Kidney (tissue), 14 donors: Measurements from ENCODE around the gene MED25. TPM values are rescaled to one million over a fixed set of nuclear protein-coding genes. Genes with fewer than 3 reads are reported as not detected.

ENCODE experiments used
- DNase-seq, 5 donors: peaks; one replicate each; pipeline ENCODE4 v3.0.0-alpha.2; 2013 to 2020
- FAIRE-seq: peaks from 2 replicates; lab custom pipeline; 2012; peaks lifted over from hg19 to GRCh38; lab: Jason Lieb, UNC
- H3K27ac ChIP-seq, 2 donors: one replicate each; pipeline ENCODE4 v1.7.0; 2013; ENCODE audit warnings: low read depth in 2 of 2, low read length in 2 of 2, inconsistent platforms in 1 of 2
- H3K27me3 ChIP-seq: one replicate; pipeline ENCODE4 v1.7.1; 2013; ENCODE audit warnings: low read length, inconsistent platforms; ENCODE audit not compliant: control insufficient read depth, insufficient read depth
- H3K36me3 ChIP-seq, 3 donors: one replicate each; pipeline versions ENCODE4 v1.7.0 to v1.7.1; 2013; ENCODE audit warnings: low read length in 3 of 3, control low read depth in 1 of 3, inconsistent platforms in 1 of 3; ENCODE audit not compliant: insufficient read depth in 3 of 3, control insufficient read depth in 2 of 3
- H3K4me1 ChIP-seq, 3 donors: one replicate each; pipeline versions ENCODE4 v1.7.0 to v1.7.1; 2013; ENCODE audit warnings: low read length in 3 of 3, inconsistent platforms in 1 of 3, low read depth in 1 of 3; ENCODE audit not compliant: control insufficient read depth in 2 of 3, insufficient read depth in 2 of 3
- H3K4me3 ChIP-seq, 3 donors: one replicate each; pipeline versions ENCODE4 v1.7.0 to v1.8.1; 2013; ENCODE audit warnings: low read length in 3 of 3, control low read depth in 1 of 3, inconsistent platforms in 1 of 3
- H3K9ac ChIP-seq, 3 donors: one replicate each; pipeline versions ENCODE4 v1.7.0 to v1.7.1; 2013; ENCODE audit warnings: low read length in 3 of 3, control low read depth in 1 of 3, inconsistent platforms in 1 of 3
- H3K9me3 ChIP-seq, 3 donors: one replicate each; pipeline versions ENCODE4 v1.7.0 to v1.7.1; 2013; ENCODE audit warnings: low read length in 3 of 3, control low read depth in 1 of 3, inconsistent platforms in 1 of 3; ENCODE audit not compliant: control insufficient read depth in 2 of 3, insufficient read depth in 1 of 3
- CTCF ChIP-seq: IDR thresholded peaks from 3 replicates; pipeline ENCODE4 v1.5.1; 2012; ENCODE audit warnings: mild to moderate bottlenecking, moderate library complexity, borderline replicate concordance; ENCODE audit not compliant: insufficient read depth; ENCODE audit errors: extremely low read depth
- intact Hi-C: fragments of 100-400 bp; cut with DNase I; formaldehyde crosslinking; loops from one replicate; pipeline ENCODE4 v1.11.1; 2022
- polyA plus RNA-seq: library from polyadenylated mRNA; stranded (reverse); fragments of 350-450 nt; fragmentation: Illumina TruSeq; extraction: RNeasy Lipid Tissue Mini Kit (QIAGEN cat#74804); gene quantifications from one replicate; pipeline ENCODE4 v1.2.3, GENCODE V29; 2014; ENCODE audit warnings: low read depth, low replicate concordance; ENCODE audit not compliant: insufficient read depth
- total RNA-seq: library from RNA; stranded (reverse); fragmentation: NEBNext Ultra II Directional; extraction: Animal tissue kit (Norgen Biotek cat#: 25700); gene quantifications from one replicate; pipeline ENCODE4 v1.2.1, GENCODE V29; 2021
- donor health status: control.
- donor health status: control.
- donor health status: control.
- donor health status: control.
- donor health status: control.
- donor health status: DM: yes; HTN: yes; CAD: no.
- donor health status: Normal renal cell carcinoma (clear cell type).

MED25 gene
- total and polyA plus RNA-seq, 2 donors from 2014 or later = 37.3 to 53.2 TPM

GRCh38 chr19:49809941-49810389, 8.1 kb upstream of the MED25 start:
- H3K9ac ChIP-seq = peak overlapping the region in 2 of 3 donors; percentile 85 to 88
- no peak for TF ChIP-seq CTCF
- peaks cover 7 to 15% (median 8%) of the 10 kb centered on the region in 3 donors for H3K4me1 ChIP-seq
- H3K9me3 ChIP-seq = no peaks in the 10 kb centered on the region
- peaks cover 0 to 5% (median 2%) of the 10 kb centered on the region in 3 donors for H3K36me3 ChIP-seq
- peak overlapping the region; percentile 90 to 97 for H3K27ac ChIP-seq
- DNase-seq (peak in 2 of 5 donors; percentile 66 to 74), FAIRE-seq (no peak)
- H3K27me3 ChIP-seq = no peaks in the 10 kb centered on the region
- H3K4me3 ChIP-seq = peak overlapping the region; percentile 20 to 81 (median 80)
- intact Hi-C loops = no loop called here

- DNase-seq = no peak
- no peak for TF ChIP-seq CTCF
- no peak for FAIRE-seq
- Histone ChIP-seq H3K27me3 (no peaks in the 10 kb centered on the region), H3K4me3 (no peak overlapping the region), H3K9me3 (no peaks in the 10 kb centered on the region), H3K36me3 (peaks cover 0 to 5% (median 2%) of the 10 kb centered on the region in 3 donors), H3K4me1 (peaks cover 7 to 15% (median 8%) of the 10 kb centered on the region in 3 donors), H3K27ac (peak overlapping the region in 1 of 2 donors; percentile 28), H3K9ac (peak overlapping the region in 1 of 3 donors; percentile 26)
- intact Hi-C loops = no loop called here
These were observed 6.8 kb upstream of the MED25 start for GRCh38 chr19:49811328-49811727.

- FAIRE-seq (no peak), DNase-seq (no peak)
- Histone ChIP-seq H3K4me1 (peaks cover 7 to 15% (median 8%) of the 10 kb centered on the region in 3 donors), H3K27ac (peak overlapping the region; percentile 89 to 94), H3K36me3 (no peaks in the 10 kb centered on the region), H3K9me3 (no peaks in the 10 kb centered on the region), H3K9ac (peak overlapping the region; percentile 66 to 99 (median 86)), H3K27me3 (no peaks in the 10 kb centered on the region), H3K4me3 (peak overlapping the region; percentile 84 to 100 (median 97))
- intact Hi-C loops = no loop called here
- no peak for TF ChIP-seq CTCF
These were observed 5.6 kb upstream of the MED25 start for GRCh38 chr19:49812452-49812996.
